GM21825 (cell line): ENCODE data around the gene KRTAP19-1.

ENCODE experiments used
- ATAC-seq: cut with Tn5 transposase; IDR thresholded peaks from one replicate; pipeline ENCODE4 v1.9.1; 2021; ENCODE audit warnings: mild to moderate bottlenecking, moderate library complexity; ENCODE audit not compliant: unreplicated experiment

Gene KRTAP19-1

GRCh38 chr21:30430170-30430655 lies 50.0 kb downstream of the KRTAP19-1 start, which contains the start of gene KRTAP13-4:
Gene KRTAP13-4 (plus strand): TSS chr21:30430220. CDS start chr21:30430276, 56 bp downstream.
- ATAC-seq, result no peak
